Measurements from ENCODE around the gene PIK3C2G.

DNA sequence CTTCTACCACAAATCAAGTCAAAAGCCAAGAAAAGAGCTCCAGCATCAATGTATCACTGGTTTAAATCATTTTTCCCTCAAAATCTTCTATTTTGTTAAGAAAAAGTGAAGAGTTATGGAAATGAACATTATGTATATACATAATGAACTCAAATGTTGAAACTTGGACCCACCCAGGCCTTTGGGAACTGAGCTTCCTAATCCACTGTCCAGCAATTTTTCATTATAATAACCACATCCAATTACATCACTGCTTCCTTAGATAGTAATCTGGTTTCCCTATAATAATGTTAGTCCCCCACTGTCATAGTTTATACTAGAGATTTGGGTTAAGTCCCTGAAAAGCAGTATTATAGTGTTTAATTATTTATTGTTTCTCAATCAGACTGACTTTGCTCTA lies 170.9 kb downstream of the PIK3C2G start:
- no peak for TF ChIP-seq EZH2 (IDR thresholded peaks at IDR 0.05; ENCODE audit: borderline replicate concordance, low read depth, low read length, poor library complexity, severe bottlenecking)
- TF ChIP-seq, protein P1, sequence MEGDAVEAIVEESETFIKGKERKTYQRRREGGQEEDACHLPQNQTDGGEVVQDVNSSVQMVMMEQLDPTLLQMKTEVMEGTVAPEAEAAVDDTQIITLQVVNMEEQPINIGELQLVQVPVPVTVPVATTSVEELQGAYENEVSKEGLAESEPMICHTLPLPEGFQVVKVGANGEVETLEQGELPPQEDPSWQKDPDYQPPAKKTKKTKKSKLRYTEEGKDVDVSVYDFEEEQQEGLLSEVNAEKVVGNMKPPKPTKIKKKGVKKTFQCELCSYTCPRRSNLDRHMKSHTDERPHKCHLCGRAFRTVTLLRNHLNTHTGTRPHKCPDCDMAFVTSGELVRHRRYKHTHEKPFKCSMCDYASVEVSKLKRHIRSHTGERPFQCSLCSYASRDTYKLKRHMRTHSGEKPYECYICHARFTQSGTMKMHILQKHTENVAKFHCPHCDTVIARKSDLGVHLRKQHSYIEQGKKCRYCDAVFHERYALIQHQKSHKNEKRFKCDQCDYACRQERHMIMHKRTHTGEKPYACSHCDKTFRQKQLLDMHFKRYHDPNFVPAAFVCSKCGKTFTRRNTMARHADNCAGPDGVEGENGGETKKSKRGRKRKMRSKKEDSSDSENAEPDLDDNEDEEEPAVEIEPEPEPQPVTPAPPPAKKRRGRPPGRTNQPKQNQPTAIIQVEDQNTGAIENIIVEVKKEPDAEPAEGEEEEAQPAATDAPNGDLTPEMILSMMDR (conservative IDR thresholded peaks at IDR 0.05; ENCODE audit: low read depth, low read length), result no peak

Data from A673 (cell line).